HG02938 (cell line): ENCODE data around the gene CAPN10.
A peak's percentile ranks its signal among the peaks of the same experiment; 100 is the strongest.

Source experiments
- ATAC-seq: cut with Tn5 transposase; IDR thresholded peaks from one replicate; pipeline ENCODE4 v1.9.1; 2021; ENCODE audit warnings: mild to moderate bottlenecking, moderate library complexity; ENCODE audit not compliant: unreplicated experiment

The CAPN10 gene

DNA sequence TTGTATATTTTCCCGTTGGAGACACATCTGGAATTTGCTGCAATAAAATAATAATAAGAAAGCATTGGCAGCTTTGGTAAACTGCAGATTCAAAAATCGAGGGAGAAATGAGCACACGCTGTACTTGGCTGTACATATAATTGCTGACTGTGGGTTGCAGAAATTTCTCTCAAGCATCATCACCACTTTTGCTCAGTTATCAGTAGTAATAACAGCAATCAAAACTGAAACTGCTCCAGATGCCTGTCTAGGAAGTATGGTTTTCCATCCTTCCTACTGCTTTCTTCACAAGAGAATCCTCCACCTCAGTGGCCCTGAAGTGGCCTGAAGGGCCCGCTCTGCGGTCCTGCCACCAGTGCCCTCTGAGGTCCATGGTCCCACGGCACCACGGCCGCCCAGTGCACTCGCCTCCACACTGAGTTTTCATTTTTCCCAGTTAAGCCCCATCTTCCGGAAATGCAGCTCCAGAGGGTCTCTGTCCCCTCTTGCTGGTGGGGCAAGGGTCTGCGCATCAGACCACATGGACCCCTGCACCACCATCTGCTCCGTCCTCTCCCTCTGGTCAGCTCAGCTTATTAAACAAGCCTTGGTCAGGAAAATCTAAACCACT is 22.5 kb upstream of the CAPN10 start:
- ATAC-seq, result no peak

GRCh38 chr2:240564561-240565332 is 21.8 kb upstream of the CAPN10 start:
- no peak for ATAC-seq

DNA sequence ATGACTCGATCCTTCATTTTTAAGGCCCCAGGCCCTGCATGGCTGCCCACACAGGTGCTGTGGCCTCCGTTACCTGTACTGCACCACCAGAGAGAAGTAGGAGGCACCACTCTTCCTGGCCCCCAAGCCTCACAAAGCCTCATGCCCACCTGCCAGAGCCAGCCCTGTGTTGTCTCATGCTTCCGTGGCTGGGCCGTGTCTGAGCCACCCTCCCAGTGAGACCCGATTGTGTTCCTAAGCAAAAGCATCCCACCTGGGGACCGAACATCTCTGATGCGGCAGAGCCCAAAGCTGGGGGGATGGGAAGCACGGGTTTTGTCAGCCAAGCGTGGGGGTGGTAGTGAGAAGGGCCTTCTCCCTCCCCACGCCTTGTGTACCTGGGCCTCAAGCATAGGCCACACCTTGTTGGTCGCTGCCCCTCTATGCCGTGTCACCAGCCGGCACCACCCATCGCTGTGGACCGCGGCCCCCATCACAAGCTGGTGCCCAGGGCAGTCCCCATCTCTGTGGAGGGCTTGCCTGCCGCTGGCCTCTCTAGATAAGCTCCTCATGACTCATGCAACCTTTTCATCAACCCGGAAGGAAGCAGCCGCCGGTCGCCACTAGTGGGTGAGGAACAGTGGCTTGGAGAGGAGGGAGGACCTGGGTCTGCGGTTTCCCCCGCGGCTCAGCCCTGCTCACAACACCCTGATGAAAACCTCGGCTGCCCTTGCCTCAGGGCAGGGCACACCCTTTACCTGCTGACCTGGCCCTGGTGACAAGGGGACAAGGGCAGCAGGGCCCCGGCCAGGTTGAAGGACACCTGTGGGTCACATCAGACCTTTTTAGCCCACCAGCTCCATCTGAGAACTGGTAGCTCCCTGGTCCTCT is 21.0 kb upstream of the CAPN10 start:
- peak; percentile 31 for ATAC-seq

- peak; percentile 31 for ATAC-seq
Observed at GRCh38 chr2:240566203-240567136, 20.1 kb upstream of the CAPN10 start.

DNA sequence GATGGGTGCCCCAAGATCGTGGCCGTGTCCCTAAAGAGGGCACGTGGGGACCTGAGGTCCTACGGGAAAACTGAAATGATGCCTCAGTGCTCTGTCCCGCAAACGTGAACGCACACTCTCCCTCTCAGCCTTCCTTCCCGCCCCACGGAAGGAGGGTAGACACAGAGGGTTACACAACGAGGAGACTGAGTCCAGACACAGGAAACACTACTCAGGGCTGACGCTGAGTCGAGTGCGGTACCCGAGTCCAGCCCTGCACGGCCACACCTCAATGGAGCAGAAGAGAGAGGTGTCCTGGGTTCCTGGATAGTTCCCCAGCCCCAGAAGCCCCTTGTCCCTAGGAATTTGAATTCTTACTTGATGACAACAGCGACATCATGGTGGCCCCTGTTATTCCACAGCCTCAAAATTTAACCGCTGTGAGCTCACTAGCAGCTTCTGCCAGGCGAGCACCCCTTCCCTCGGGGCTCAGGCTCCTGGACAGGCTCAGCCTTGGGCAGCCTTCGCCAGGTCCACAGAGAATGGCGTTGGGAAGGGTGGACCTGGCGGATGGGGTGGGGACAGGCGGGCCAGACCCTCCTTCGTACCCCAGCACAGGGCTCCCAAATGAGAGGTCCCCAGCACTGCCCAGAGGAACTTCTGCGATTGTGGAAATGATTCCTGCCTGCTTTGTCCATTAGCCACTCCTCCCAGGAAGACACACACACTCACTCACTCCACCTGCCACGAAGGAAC is 19.2 kb upstream of the CAPN10 start:
- ATAC-seq, result no peak

GRCh38 chr2:240567872-240568677 is 18.5 kb upstream of the CAPN10 start, which contains the start of gene RNPEPL1:
Gene RNPEPL1, plus strand, starts transcription at chr2:240568484. Its CDS starts 103 bp downstream, at chr2:240568587.
- ATAC-seq, result no peak

DNA sequence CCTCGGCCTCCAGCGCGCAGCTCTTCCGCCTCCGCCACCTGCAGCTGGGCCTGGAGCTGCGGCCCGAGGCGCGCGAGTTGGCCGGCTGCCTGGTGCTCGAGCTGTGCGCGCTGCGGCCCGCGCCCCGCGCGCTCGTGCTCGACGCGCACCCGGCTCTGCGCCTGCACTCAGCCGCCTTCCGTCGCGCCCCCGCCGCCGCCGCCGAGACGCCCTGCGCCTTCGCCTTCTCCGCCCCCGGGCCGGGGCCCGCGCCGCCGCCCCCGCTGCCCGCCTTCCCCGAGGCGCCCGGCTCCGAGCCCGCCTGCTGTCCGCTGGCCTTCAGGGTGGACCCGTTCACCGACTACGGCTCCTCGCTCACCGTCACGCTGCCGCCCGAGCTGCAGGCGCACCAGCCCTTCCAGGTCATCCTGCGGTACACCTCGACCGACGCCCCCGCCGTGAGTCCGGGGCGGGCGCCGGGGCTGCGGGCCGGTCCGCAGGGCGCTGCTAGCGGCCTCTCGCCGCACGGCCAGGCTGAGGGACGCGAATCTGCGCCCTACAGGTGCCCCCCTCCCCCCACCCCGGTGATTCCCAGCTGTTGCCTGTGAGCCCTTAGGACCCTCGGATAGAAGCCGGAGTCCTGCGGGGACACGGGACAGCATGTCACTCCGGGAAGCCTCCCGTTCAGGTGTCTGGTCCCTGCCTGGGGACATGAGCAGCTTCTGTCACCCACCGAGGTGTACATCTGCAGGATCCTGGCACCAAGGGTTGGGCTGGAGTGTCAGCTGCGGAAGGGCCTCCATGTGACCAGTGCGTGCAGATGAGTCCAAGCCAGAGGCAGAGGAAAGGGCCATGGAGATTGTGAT is 17.6 kb upstream of the CAPN10 start:
- ATAC-seq, result no peak

GRCh38 chr2:240569523-240569997 is 17.0 kb upstream of the CAPN10 start:
- ATAC-seq, result no peak

- no peak for ATAC-seq
Observed at GRCh38 chr2:240569998-240570530, 16.5 kb upstream of the CAPN10 start.

DNA sequence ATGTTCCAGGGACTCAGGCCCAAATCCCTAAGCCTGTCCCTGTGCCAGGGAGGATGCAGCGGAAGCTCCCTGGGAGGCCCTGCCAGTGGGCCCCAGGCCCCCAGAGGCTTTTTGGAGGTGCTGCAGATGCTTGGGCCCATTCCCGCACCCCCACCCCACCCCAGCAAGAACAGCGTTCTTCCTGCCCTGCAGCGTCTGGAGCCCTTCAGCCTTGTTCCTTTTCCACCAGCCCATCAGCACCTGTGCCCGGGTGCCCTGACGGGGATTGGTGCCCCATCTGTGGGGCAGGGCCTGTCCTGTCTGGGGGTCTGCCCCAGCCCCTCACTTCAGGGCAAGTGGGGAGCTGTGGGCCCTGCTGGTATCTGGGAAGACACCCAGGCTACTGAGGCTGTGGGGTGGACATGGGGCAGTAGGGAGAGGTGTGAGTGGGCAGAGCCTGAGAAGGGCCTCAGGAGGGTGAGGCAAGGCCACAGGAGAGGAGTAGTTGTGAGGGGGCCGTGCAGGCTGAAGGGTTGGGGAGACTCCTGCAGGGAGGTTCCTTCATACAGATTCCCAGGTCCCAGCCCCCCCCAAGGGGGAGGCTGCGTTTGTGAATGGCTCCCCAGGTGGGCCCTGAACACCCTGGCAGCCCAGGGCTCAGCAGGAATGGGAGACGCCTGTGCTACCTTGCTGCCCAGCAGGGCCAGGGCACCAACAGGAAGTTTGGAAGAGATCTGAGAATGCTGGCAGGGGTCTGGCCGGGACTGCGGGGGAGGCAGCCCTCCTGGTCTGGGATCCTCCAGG is 15.8 kb upstream of the CAPN10 start:
- ATAC-seq, result no peak

DNA sequence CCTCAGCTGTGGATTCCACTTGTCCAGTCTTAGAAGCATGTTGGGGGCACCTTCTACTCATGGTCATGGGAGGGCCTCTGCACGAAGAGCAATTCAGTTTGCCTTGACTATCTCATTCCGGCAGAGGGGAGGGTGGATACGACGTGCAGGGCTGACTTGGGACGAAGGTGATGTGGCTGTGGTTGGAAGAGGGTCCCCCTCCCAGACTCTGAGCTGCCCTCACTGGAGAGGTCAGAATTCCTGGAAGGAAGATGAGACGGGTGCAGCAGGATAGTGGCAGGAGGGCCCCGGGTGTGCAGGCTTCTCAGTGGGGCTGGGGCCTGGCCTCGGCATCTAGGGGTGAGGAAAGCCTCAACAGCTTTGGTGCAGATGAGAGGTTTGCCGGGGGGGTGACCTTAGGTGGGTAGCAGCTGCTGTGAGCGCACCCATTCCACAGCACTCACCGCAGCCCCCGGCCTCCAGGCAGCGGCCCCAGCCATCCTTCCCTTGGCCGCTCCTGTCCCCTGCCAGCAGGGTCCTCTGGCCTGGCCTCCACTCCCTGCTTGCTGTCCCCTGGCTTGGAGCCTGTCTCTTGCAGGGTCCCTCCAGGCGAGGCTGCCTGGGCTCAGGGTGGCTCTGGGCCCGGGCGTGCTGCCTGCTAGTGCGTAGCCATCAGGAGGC is 15.1 kb upstream of the CAPN10 start:
- no peak for ATAC-seq

DNA sequence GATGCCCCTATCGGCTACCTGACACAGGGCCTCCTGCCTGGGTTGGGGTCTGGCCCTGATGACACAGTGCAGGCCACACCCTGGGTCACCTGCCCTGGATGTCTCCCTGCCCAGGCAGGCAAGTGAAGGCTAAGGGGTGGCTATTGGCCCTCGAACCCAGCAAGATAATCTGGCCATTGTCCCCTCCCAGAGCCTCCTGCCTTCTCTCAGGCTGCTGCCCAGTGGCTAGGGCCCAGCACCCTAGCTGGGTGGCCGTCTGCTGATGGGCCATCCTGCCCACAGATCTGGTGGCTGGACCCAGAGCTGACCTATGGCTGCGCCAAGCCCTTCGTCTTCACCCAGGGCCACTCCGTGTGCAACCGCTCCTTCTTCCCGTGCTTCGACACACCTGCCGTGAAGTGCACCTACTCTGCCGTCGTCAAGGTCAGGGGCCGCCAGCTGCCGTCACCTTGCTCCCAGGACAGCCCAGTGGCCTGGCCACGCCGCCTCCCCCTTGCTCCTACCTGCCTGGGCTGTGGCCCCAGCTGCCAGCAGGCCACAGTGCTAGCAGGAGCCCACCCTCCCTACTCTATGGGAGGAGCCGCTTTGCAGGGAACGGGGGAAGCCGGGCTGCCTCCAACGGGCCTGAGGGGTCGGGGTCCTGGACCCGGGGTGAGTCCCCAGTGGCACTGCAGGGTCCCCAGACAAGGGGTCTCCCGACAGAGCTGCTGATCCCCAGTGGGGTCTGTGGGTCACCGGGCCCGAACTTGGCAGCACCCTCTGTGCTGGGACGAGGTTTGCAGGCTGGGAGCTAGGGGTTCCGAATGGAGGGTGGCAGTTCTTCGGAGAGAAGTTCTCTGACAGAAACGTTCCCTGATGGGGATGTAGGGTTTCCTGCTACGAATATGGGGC is 14.1 kb upstream of the CAPN10 start:
- no peak for ATAC-seq

DNA sequence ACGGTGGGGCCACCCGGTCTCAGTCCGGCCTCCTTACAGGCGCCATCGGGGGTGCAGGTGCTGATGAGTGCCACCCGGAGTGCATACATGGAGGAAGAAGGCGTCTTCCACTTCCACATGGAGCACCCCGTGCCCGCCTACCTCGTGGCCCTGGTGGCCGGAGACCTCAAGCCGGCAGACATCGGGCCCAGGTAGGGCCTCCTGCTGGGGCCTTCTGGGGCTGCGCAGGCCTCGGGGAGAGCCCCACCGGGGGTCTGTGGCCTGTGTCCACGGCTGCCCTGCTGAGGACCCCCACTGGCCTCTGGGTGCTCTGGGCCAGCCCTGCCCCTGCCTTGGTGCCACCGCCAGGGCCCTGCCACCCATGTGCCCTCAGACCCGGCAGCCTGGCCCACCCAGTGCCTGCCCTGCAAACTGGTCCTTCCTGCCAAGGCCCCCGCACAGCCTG is 13.4 kb upstream of the CAPN10 start:
- ATAC-seq, result no peak

DNA sequence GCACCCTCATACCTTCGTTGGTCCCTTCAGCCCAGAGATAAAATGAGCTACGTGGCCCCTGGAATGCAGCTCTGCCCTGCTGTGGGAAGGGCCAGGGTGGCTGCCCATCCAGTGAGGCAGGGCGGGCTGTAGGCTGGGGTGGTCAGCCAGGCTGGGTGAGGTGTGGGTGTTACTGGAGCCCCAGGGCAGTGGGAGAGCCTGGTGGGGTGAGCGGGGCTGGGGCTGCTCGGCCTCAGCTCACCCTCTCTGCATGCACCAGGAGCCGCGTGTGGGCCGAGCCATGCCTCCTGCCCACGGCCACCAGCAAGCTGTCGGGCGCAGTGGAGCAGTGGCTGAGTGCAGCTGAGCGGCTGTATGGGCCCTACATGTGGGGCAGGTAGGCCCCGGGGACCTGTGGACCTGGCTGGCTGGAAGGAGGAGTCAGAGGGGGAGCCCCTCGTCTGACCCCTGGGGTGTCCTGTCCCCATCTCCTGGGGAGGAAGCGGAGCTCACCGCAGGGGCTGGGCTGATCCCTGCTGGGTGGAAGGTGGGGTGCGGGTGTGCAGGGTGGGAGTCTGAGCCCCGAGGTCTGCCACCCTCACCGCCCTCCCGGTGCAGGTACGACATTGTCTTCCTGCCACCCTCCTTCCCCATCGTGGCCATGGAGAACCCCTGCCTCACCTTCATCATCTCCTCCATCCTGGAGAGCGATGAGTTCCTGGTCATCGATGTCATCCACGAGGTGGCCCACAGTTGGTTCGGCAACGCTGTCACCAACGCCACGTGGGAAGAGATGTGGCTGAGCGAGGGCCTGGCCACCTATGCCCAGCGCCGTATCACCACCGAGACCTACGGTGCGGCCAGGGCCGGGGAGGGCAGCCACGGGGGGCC is 12.8 kb upstream of the CAPN10 start:
- ATAC-seq, result no peak
